ENCODE data around the gene MYCL. TPM values are rescaled to one million over a fixed set of nuclear protein-coding genes. Genes with fewer than 3 reads are reported as not detected.

Gene MYCL
- total and polyA plus RNA-seq, 2 of the 8 experiments (the other 6 are each of a cell fraction or from before 2014, with no cell fraction given): 20.3 to 28.8 TPM

- TF ChIP-seq CHD7 (IDR thresholded peaks at IDR 0.05; ENCODE audit: insufficient replicate concordance, low read length) (peak; percentile 26), MAFK (IDR thresholded peaks at IDR 0.05; ENCODE audit: low read depth, low read length) (no peak), SAP30 (IDR thresholded peaks at IDR 0.05; ENCODE audit: insufficient read depth, insufficient replicate concordance, low read length) (no peak), SP4 (IDR thresholded peaks at IDR 0.05; ENCODE audit: low read length) (0 out of 2 replicates have a peak, but pooled peaks have one; percentile 54), BRCA1 (IDR thresholded peaks at IDR 0.05; ENCODE audit: low read depth, low read length) (no peak), CHD2 (IDR thresholded peaks at IDR 0.05; ENCODE audit: low read length) (no peak), KDM5A (IDR thresholded peaks at IDR 0.05; ENCODE audit: low read length) (no peak), TAF1 (IDR thresholded peaks at IDR 0.05; ENCODE audit: low read depth, low read length) (0 out of 2 replicates have a peak, but pooled peaks have one; percentile 43), RNF2 (IDR thresholded peaks at IDR 0.05; ENCODE audit: borderline replicate concordance, low read depth, low read length, missing control alignments, poor library complexity, severe bottlenecking) (no peak)
Observed at GRCh38 chr1:39892601-39893595, 8.8 kb downstream of the MYCL start (continued).

Measured in H1 (cell line).